HepG2 (cell line): Measurements from ENCODE around the gene PMEPA1.

ENCODE experiments used
- ATF1 ChIP-seq: IDR thresholded peaks from 2 replicates; pipeline ENCODE4 v1.6.1; 2016; ENCODE audit warnings: mild to moderate bottlenecking, control low read depth
- EED ChIP-seq: sonication (generic); formaldehyde crosslinking; IDR thresholded peaks from 2 replicates; pipeline ENCODE4 v1.5.0; 2020; ENCODE audit warnings: mild to moderate bottlenecking, missing genetic modification reagents
- EP300 ChIP-seq, 3 experiments: sonication (generic) in 1 of 3; formaldehyde crosslinking in 1 of 3; IDR thresholded peaks; 2 replicates each; pipeline versions ENCODE4 v1.5.1 to v1.6.1; 2011 to 2020; ENCODE audit warnings: low read depth in 2 of 3, low read length in 2 of 3, borderline replicate concordance in 1 of 3, improper control_type of control experiment in 1 of 3, mild to moderate bottlenecking in 1 of 3, missing genetic modification reagents in 1 of 3, moderate library complexity in 1 of 3
- HNF4G ChIP-seq, 2 experiments: sonication (generic) in 1 of 2; formaldehyde crosslinking in 1 of 2; IDR thresholded peaks; 2 replicates each; pipeline versions ENCODE4 v1.4.0 to v1.6.1; 2011 to 2020; ENCODE audit warnings: borderline replicate concordance in 2 of 2, low read depth in 2 of 2, mild to moderate bottlenecking in 2 of 2, low read length in 1 of 2, missing genetic modification reagents in 1 of 2, moderate library complexity in 1 of 2
- ONECUT2 ChIP-seq: sonication (generic); formaldehyde crosslinking; IDR thresholded peaks from 2 replicates; pipeline ENCODE4 v1.4.0; 2020; ENCODE audit warnings: missing genetic modification reagents
- PATZ1 ChIP-seq: sonication (generic); formaldehyde crosslinking; IDR thresholded peaks from 2 replicates; pipeline ENCODE4 v1.4.0; 2020; ENCODE audit warnings: missing genetic modification reagents
- POLR2AphosphoS2 ChIP-seq: IDR thresholded peaks from 2 replicates; pipeline ENCODE4 v1.6.1; 2011; ENCODE audit warnings: low read depth, low read length, improper control_type of control experiment
- TFDP2 ChIP-seq: sonication (generic); formaldehyde crosslinking; IDR thresholded peaks from 2 replicates; pipeline ENCODE4 v1.4.0; 2020; ENCODE audit warnings: missing genetic modification reagents
- ZNF224 ChIP-seq: sonication (generic); formaldehyde crosslinking; IDR thresholded peaks from 2 replicates; pipeline ENCODE4 v1.5.0; 2020; ENCODE audit warnings: mild to moderate bottlenecking, missing genetic modification reagents
- ZNF274 ChIP-seq: sonication (generic); formaldehyde crosslinking; IDR thresholded peaks from 2 replicates; pipeline ENCODE4 v1.5.1; 2020; ENCODE audit warnings: mild to moderate bottlenecking, missing genetic modification reagents
- TF ChIP-seq, protein P1 (sequence below): sonication (generic); formaldehyde crosslinking; IDR thresholded peaks from 2 replicates; pipeline ENCODE4 v1.5.0; 2020; ENCODE audit warnings: mild to moderate bottlenecking, missing genetic modification reagents, moderate library complexity
- TF ChIP-seq, protein P2 (sequence below): sonication (generic); formaldehyde crosslinking; IDR thresholded peaks from 2 replicates; pipeline ENCODE4 v1.4.0; 2020; ENCODE audit warnings: mild to moderate bottlenecking, missing genetic modification reagents, borderline replicate concordance
- TF ChIP-seq, protein P3 (sequence below): sonication (generic); formaldehyde crosslinking; IDR thresholded peaks from 2 replicates; pipeline ENCODE4 v1.8.1; 2022; ENCODE audit warnings: low read depth, mild to moderate bottlenecking, missing genetic modification reagents

DNA sequence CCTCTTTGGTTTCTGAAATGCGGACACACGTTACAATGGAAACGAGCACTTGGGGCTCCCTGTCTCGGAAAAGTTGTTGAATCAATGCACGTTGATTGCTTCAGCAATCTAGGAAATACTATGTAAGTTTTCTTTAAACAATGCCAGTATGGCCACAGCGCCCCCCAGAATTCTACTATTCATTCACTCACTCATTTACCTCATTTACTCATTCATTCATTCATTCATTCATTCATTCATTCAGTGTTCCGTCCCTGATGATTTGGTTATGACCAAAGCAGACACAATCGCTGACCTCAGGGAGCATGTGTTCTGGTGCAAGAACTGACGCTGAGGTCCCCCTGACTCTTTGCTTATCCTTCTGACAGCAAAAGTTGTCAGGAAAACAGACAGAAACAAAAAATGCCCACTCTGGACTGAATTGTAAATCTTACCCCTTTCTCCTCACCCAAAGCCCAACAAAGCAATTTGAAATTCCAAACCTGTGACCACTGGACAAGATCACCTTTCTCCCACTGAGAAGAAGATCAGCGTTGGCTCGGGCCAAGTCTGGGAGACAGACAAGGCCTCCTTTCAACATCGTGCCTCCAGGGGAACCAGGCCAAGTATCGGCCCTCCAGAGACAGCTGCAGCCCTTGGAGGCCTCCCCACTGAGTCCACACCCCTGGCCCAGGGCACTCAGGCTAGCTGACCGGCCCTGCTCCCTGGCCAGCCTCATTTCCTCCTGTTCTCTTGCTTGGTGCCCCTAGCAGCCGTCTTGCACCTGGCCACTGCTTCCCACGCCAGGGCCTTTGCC, 15.0 kb upstream of the PMEPA1 start:
- no peak for TF ChIP-seq HNF4G (IDR thresholded peaks at IDR 0.05; ENCODE audit: borderline replicate concordance, low read depth, low read length)
- TF ChIP-seq HNF4G (CRISPR knock-in tag; IDR thresholded peaks at IDR 0.05; ENCODE audit: borderline replicate concordance, low read depth), result no peak
- no peak for TF ChIP-seq ATF1
- TF ChIP-seq EP300 (IDR thresholded peaks at IDR 0.05; ENCODE audit: low read depth in 2 of 2, low read length in 2 of 2), result no peak
- TF ChIP-seq EP300 (CRISPR knock-in tag; IDR thresholded peaks at IDR 0.05; ENCODE audit: borderline replicate concordance), result no peak
- no peak for TF ChIP-seq POLR2AphosphoS2
- TF ChIP-seq TFDP2, result no peak
- TF ChIP-seq ZNF224, result no peak
- TF ChIP-seq, protein P1, sequence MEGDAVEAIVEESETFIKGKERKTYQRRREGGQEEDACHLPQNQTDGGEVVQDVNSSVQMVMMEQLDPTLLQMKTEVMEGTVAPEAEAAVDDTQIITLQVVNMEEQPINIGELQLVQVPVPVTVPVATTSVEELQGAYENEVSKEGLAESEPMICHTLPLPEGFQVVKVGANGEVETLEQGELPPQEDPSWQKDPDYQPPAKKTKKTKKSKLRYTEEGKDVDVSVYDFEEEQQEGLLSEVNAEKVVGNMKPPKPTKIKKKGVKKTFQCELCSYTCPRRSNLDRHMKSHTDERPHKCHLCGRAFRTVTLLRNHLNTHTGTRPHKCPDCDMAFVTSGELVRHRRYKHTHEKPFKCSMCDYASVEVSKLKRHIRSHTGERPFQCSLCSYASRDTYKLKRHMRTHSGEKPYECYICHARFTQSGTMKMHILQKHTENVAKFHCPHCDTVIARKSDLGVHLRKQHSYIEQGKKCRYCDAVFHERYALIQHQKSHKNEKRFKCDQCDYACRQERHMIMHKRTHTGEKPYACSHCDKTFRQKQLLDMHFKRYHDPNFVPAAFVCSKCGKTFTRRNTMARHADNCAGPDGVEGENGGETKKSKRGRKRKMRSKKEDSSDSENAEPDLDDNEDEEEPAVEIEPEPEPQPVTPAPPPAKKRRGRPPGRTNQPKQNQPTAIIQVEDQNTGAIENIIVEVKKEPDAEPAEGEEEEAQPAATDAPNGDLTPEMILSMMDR (CRISPR knock-in tag), result no peak
- no peak for TF ChIP-seq EED (CRISPR knock-in tag)
- TF ChIP-seq PATZ1, result no peak
- TF ChIP-seq ONECUT2 (CRISPR knock-in tag), result no peak
- TF ChIP-seq, protein P2, sequence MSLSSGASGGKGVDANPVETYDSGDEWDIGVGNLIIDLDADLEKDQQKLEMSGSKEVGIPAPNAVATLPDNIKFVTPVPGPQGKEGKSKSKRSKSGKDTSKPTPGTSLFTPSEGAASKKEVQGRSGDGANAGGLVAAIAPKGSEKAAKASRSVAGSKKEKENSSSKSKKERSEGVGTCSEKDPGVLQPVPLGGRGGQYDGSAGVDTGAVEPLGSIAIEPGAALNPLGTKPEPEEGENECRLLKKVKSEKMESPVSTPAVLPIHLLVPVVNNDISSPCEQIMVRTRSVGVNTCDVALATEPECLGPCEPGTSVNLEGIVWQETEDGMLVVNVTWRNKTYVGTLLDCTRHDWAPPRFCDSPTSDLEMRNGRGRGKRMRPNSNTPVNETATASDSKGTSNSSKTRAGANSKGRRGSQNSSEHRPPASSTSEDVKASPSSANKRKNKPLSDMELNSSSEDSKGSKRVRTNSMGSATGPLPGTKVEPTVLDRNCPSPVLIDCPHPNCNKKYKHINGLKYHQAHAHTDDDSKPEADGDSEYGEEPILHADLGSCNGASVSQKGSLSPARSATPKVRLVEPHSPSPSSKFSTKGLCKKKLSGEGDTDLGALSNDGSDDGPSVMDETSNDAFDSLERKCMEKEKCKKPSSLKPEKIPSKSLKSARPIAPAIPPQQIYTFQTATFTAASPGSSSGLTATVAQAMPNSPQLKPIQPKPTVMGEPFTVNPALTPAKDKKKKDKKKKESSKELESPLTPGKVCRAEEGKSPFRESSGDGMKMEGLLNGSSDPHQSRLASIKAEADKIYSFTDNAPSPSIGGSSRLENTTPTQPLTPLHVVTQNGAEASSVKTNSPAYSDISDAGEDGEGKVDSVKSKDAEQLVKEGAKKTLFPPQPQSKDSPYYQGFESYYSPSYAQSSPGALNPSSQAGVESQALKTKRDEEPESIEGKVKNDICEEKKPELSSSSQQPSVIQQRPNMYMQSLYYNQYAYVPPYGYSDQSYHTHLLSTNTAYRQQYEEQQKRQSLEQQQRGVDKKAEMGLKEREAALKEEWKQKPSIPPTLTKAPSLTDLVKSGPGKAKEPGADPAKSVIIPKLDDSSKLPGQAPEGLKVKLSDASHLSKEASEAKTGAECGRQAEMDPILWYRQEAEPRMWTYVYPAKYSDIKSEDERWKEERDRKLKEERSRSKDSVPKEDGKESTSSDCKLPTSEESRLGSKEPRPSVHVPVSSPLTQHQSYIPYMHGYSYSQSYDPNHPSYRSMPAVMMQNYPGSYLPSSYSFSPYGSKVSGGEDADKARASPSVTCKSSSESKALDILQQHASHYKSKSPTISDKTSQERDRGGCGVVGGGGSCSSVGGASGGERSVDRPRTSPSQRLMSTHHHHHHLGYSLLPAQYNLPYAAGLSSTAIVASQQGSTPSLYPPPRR (CRISPR knock-in tag), result no peak
- no peak for TF ChIP-seq ZNF274
- TF ChIP-seq, protein P3, sequence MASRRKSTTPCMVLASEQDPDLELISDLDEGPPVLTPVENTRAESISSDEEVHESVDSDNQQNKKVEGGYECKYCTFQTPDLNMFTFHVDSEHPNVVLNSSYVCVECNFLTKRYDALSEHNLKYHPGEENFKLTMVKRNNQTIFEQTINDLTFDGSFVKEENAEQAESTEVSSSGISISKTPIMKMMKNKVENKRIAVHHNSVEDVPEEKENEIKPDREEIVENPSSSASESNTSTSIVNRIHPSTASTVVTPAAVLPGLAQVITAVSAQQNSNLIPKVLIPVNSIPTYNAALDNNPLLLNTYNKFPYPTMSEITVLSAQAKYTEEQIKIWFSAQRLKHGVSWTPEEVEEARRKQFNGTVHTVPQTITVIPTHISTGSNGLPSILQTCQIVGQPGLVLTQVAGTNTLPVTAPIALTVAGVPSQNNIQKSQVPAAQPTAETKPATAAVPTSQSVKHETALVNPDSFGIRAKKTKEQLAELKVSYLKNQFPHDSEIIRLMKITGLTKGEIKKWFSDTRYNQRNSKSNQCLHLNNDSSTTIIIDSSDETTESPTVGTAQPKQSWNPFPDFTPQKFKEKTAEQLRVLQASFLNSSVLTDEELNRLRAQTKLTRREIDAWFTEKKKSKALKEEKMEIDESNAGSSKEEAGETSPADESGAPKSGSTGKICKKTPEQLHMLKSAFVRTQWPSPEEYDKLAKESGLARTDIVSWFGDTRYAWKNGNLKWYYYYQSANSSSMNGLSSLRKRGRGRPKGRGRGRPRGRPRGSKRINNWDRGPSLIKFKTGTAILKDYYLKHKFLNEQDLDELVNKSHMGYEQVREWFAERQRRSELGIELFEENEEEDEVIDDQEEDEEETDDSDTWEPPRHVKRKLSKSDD (CRISPR knock-in tag), result no peak
